Effector memory CD8-positive, alpha-beta T cell (primary cell): Measurements from ENCODE around the gene XRRA1.

ENCODE experiments used
- ATAC-seq: fragments of 150-1000 bp; cut with Tn5 transposase; replicated peaks from 2 replicates; pipeline ENCODE4 v1.10.0; 2021; ENCODE audit warnings: mild to moderate bottlenecking, moderate library complexity
- DNase-seq, 3 experiments: peaks; one replicate each; pipeline ENCODE4 v3.0.0; 2021
- H3K27ac Mint-ChIP-seq, 2 donors: one replicate each; pipeline ENCODE4 v1.8.0; 2022; ENCODE audit warnings: mild to moderate bottlenecking in 2 of 2, mixed read lengths in 2 of 2, moderate library complexity in 2 of 2
- H3K27me3 Mint-ChIP-seq, 2 donors: one replicate each; pipeline ENCODE4 v1.8.0; 2022; ENCODE audit warnings: mixed read lengths in 2 of 2
- H3K36me3 Mint-ChIP-seq: one replicate; pipeline ENCODE4 v1.8.0; 2022; ENCODE audit warnings: mild to moderate bottlenecking, moderate library complexity, mixed read lengths; ENCODE audit not compliant: insufficient read depth
- H3K4me1 Mint-ChIP-seq, 2 donors: one replicate each; pipeline ENCODE4 v1.8.0; 2022; ENCODE audit warnings: low read depth in 2 of 2, mixed read lengths in 2 of 2
- H3K4me3 Mint-ChIP-seq, 2 donors: one replicate each; pipeline ENCODE4 v1.8.0; 2022; ENCODE audit warnings: mild to moderate bottlenecking in 2 of 2, mixed read lengths in 2 of 2, moderate library complexity in 2 of 2
- H3K9me3 Mint-ChIP-seq, 2 donors: one replicate each; pipeline ENCODE4 v1.8.0; 2022; ENCODE audit warnings: mixed read lengths in 2 of 2

XRRA1 gene

DNA sequence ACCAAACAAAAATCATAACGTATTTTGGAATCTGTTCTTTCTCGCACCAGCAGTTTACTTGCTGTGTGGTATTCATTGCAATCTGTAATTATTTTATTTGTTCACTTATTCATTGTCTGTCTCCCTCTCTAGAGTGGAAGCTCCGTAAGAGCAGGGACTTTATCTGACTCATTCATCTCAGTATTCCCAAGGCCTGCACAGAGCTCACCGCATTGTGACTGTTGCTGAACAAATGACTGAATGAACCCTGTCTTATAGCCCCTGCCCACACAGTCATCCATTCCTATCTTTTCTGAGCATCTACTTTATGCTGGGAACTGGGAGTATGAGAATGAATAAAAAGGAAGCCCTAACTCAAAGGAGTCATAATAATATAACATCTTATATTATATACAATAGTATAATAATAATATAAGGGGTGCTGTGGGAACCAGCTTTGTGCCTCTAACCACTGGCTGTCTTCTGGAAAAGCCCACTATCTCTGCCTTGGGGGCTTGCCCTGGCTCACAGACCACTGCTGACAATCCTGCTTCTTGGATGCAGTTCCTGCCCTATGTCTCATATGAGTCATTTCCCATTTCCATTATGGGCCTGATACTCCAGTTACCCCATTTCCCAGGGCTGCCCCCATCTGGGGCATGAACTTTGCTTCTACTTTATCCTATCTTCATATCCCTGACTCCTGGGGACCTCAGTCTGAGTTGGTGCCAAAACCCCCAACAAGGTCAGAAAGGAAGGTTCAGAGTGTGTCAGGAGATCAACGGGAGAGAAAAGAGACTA is 11.0 kb downstream of the XRRA1 start:
- Mint-ChIP-seq H3K27ac (no peak overlapping the region), H3K4me3 (no peak overlapping the region), H3K27me3 (no peaks in the 10 kb centered on the region), H3K4me1 (peaks cover 0 to 4% of the 10 kb centered on the region in 2 donors), H3K9me3 (no peaks in the 10 kb centered on the region), H3K36me3 (peaks cover 14% of the 10 kb centered on the region)
- DNase-seq, result no peak
- ATAC-seq, result no peak

DNA sequence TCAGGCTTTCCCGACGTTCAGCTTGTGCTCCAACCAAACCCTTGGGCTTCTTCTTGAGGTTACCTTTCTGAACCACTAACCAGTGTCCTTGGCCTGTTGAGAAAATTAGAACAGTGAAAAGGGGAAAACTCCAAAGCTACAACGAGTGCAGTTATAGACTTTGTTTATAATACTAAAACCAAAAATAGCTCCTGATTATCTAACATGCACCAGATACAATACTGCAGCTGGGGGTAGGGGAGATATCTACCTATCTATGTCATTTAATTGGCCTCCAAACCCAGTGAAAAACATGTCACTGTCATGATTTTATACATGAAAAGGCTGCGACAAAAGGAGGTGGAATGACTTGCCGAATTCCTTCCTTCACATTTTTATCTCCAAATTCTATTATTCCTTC is 11.9 kb downstream of the XRRA1 start:
- DNase-seq (no peak), ATAC-seq (no peak)
- Mint-ChIP-seq H3K36me3 (peaks cover 12% of the 10 kb centered on the region), H3K4me3 (no peak overlapping the region), H3K4me1 (peaks cover 2 to 8% of the 10 kb centered on the region in 2 donors), H3K27me3 (no peaks in the 10 kb centered on the region), H3K9me3 (no peaks in the 10 kb centered on the region), H3K27ac (no peak overlapping the region)

DNA sequence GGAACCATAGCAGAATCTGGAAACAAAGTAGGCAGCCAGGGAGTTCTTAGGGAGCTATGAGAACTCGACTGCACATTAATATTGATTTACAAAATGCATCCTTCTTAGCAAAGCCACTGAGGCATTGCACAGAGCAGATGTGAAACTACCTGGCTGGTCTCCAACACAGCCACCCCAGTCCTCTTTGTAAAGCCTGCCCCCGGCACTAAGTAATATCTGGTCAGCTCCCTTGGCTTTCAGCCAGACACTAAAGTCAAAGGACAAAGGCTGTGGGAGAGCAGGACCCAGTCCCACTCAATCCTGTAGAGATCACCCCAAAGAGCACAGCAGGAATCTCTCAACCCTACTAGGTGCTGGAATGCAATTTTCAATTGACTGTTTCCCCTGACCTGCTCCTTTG is 12.8 kb downstream of the XRRA1 start:
- H3K4me3 Mint-ChIP-seq, result no peak overlapping the region
- H3K9me3 Mint-ChIP-seq, result no peaks in the 10 kb centered on the region
- ATAC-seq (no peak), DNase-seq (no peak)
- peaks cover 2 to 3% of the 10 kb centered on the region in 2 donors for H3K4me1 Mint-ChIP-seq
- H3K36me3 Mint-ChIP-seq, result peaks cover 12% of the 10 kb centered on the region
- H3K27me3 Mint-ChIP-seq, result no peaks in the 10 kb centered on the region
- H3K27ac Mint-ChIP-seq, result no peak overlapping the region

DNA sequence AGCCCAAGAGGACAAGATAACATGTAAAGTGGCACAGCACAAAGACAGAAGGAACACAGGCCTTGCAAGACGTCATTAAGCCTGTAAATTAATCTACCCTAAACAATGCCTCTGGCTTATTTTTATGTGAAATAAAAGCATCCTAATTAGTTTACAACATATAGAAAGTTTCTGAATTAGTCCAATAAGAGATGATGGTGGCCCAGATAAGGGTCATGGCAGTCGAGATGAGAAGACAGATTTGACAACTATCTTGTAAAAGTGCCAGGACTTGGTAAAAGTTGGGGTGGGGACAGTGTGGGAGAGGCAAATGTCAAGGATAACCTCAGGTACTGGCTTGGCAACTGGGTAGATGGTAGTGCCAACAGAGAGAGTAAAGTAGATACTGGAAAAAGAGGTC is 13.6 kb downstream of the XRRA1 start:
- Mint-ChIP-seq H3K36me3 (peaks cover 12% of the 10 kb centered on the region), H3K4me3 (no peak overlapping the region), H3K27ac (no peak overlapping the region), H3K9me3 (no peaks in the 10 kb centered on the region), H3K4me1 (peaks cover 2 to 3% of the 10 kb centered on the region in 2 donors), H3K27me3 (no peaks in the 10 kb centered on the region)
- ATAC-seq, result no peak
- DNase-seq, result no peak

DNA sequence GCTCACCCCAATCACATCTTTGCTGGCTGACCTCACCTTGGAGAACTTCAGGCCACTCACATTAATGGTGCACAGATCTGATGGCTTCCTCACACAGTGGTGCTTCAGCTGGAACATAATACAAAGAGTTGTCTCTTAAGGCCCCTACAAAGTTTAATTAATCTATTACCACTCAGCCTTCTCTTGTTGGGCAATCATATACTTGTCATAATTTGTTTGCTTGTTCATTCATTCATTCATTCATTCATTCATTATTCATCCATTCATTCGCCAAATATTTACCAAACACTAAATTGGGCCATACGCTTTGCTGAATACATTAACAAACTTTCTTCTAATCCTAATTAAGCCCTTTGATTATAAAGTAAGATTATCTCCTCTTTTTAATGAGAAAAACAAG is 15.1 kb downstream of the XRRA1 start:
- peaks cover 2 to 3% of the 10 kb centered on the region in 2 donors for H3K4me1 Mint-ChIP-seq
- no peak for ATAC-seq
- DNase-seq, result no peak
- no peaks in the 10 kb centered on the region for H3K9me3 Mint-ChIP-seq
- no peaks in the 10 kb centered on the region for H3K27me3 Mint-ChIP-seq
- H3K36me3 Mint-ChIP-seq, result peaks cover 12% of the 10 kb centered on the region
- no peak overlapping the region for H3K27ac Mint-ChIP-seq
- no peak overlapping the region for H3K4me3 Mint-ChIP-seq

DNA sequence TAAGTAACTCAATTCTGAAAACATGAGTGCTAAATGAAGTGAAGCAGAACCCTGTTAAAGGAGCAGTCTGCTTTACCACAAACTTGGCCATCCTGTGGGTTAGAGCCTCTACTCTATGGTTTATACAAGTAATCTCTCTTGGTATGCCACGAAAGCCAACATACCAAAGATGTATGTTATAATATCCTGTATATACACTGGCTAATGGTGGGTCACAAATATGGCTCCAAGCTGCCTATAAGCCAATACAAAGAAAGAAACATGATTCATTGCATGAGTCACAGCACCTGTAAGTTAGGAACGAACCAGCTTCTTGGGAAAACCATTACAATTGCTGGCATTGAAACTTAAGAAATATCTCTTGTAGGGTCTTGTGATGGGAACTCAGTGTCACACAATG is 16.1 kb downstream of the XRRA1 start:
- no peak for ATAC-seq
- Mint-ChIP-seq H3K9me3 (no peaks in the 10 kb centered on the region), H3K27me3 (no peaks in the 10 kb centered on the region), H3K27ac (peak overlapping the region in 1 of 2 donors; percentile 45), H3K4me1 (peaks cover 2 to 3% of the 10 kb centered on the region in 2 donors), H3K4me3 (no peak overlapping the region), H3K36me3 (peaks cover 12% of the 10 kb centered on the region)
- DNase-seq, result no peak

DNA sequence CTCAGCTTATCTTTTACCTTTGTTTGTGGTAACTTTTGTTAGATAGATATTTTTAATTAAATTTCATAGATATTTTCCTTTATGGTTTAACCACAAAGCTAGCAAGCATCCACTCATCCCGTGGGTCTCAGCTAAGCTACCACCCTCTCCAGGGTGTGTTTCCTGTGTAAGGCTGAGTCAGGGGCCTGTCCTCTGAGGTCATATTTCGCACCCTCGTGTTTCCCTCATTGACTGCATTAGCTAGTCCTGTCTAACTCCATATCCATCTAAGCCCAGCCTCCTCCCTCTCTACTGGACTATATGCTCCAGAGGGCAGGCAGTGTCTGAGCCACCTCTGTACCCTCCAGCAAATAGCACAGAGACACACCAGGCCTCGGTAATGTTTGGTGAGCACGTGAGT is 16.7 kb downstream of the XRRA1 start:
- H3K4me1 Mint-ChIP-seq, result peaks cover 2 to 3% of the 10 kb centered on the region in 2 donors
- H3K4me3 Mint-ChIP-seq, result no peak overlapping the region
- no peak for DNase-seq
- no peaks in the 10 kb centered on the region for H3K27me3 Mint-ChIP-seq
- ATAC-seq, result peak; percentile 21
- peaks cover 12% of the 10 kb centered on the region for H3K36me3 Mint-ChIP-seq
- peak overlapping the region in 1 of 2 donors; percentile 45 for H3K27ac Mint-ChIP-seq
- no peaks in the 10 kb centered on the region for H3K9me3 Mint-ChIP-seq

DNA sequence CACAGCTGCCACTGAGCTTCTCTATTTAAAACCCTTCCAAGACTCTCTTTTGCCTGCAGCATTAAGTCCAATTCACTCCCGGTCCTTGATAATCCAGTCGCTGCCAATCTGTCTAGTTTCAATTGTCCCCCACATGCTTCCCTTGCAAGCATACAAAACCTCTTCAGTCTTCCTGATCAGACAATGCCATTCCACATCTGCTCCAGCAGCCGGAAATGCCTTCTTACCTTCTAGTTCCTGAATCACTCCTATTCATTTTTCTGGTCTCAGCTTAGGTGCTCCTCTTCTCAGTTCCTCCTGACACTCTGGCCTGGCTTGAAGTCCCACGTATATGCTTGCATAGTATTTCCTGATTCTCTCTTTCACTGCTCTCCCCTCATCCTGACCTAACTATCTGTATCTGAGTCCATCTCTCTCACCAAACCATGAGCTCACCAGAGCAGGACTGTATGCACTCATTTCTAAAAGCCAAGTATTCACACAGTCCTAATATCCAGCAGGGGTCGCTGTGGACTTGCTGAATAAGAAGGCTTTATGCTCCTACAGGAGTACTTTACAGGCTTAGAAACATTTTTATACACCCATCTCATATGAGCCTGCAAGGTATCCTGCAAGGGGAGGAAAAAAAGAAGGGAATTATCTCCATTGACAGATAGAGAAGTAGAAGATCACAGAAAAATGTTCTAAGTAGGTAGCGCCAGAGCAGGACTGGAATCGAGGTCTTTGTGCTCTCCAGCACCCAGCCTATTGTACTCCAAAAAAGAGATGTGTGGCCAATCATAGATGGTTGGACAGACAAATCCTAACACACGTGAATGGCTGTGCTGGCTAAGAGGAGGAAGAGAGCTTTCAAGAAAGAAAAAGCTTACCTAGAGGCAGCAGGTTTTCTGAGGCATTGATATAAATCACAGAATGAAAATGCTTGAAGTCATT is 19.2 kb downstream of the XRRA1 start:
- H3K27me3 Mint-ChIP-seq, result no peaks in the 10 kb centered on the region
- no peak overlapping the region for H3K27ac Mint-ChIP-seq
- H3K9me3 Mint-ChIP-seq, result no peaks in the 10 kb centered on the region
- DNase-seq (peak; percentile 57 to 66 (median 60)), ATAC-seq (peak; percentile 88)
- peaks cover 3% of the 10 kb centered on the region for H3K36me3 Mint-ChIP-seq
- H3K4me1 Mint-ChIP-seq, result peaks cover 2 to 3% of the 10 kb centered on the region in 2 donors
- H3K4me3 Mint-ChIP-seq, result no peak overlapping the region

DNA sequence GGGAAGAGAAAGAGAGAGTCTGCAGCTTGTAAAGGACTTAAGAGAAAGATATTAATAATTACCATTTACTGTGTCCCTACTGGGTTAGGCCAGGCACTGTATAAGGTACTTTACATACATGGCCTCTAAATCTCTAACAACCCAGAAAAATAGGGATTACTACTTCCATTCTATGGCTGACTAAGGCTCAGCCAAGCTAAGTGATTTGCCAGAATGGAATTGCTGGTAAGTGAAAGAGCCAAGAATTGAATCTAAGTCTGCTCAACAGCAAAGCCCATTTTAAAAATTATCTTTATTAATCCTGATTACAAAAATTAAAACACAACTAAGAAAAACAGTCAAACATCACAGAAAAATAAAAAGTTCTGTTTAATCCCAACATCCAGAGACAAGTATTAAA is 21.4 kb downstream of the XRRA1 start:
- peak overlapping the region in 1 of 2 donors; percentile 57 for H3K27ac Mint-ChIP-seq
- H3K27me3 Mint-ChIP-seq, result no peaks in the 10 kb centered on the region
- no peak for ATAC-seq
- no peaks in the 10 kb centered on the region for H3K9me3 Mint-ChIP-seq
- H3K4me3 Mint-ChIP-seq, result no peak overlapping the region
- DNase-seq, result no peak
- H3K4me1 Mint-ChIP-seq, result peaks cover 2 to 3% of the 10 kb centered on the region in 2 donors
- no peaks in the 10 kb centered on the region for H3K36me3 Mint-ChIP-seq

DNA sequence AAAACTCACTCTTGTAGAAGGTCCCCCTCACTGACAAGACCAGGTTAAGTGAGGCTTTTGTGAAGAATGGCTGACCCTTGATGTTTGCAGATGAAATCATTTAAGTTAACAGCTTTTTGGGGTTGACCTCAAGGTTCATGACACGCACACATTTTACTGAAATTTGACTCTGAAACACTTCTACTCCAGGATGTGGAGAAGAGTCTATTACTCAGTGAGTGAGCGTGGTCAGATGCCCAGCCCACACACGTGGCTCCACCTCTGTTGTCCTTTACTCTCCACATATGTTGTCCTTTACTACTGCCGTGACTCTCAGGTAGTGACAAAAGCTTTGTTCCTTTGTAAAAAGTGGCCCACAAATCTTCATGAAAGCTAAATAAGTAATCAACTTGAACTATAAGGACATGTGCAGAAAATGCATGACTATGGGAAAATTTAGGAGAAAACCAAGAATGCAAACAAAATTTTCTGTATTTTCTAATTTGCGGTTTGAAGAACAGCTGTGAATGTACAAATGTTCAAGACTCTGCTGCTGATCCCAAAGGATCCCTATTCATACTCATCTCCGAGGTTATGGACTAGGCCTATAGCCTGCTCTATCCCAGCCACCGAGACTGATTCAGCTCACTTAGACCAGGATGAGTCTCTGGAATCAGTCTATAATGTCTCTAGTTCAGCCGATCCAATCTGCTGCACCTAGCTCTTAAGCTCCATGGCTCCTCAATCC is 22.4 kb downstream of the XRRA1 start:
- Mint-ChIP-seq H3K27me3 (no peaks in the 10 kb centered on the region), H3K9me3 (no peaks in the 10 kb centered on the region), H3K4me3 (no peak overlapping the region), H3K27ac (peak overlapping the region in 1 of 2 donors; percentile 57), H3K36me3 (no peaks in the 10 kb centered on the region), H3K4me1 (no peaks in the 10 kb centered on the region)
- ATAC-seq, result no peak
- no peak for DNase-seq

DNA sequence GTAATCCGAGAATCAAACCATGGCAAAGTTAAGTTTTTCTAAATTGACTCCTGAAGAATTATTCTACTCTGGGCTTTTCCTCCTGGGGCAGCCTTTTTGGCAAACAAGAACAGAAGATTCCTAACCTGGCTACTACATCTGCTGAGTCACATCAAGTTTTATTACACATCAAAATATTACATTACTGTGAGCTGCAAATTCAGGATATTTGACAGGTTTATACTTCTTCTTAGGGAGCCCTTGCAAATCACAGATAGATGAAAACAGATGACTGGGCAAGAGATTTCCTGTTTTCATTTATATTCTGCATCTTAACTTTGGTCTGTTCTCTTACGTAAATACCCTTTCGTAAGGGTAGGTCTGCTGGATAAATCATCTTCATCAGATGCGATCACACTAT is 23.6 kb downstream of the XRRA1 start:
- DNase-seq (no peak), ATAC-seq (no peak)
- no peaks in the 10 kb centered on the region for H3K4me1 Mint-ChIP-seq
- H3K36me3 Mint-ChIP-seq, result no peaks in the 10 kb centered on the region
- H3K27ac Mint-ChIP-seq, result no peak overlapping the region
- H3K4me3 Mint-ChIP-seq, result no peak overlapping the region
- H3K27me3 Mint-ChIP-seq, result no peaks in the 10 kb centered on the region
- no peaks in the 10 kb centered on the region for H3K9me3 Mint-ChIP-seq

DNA sequence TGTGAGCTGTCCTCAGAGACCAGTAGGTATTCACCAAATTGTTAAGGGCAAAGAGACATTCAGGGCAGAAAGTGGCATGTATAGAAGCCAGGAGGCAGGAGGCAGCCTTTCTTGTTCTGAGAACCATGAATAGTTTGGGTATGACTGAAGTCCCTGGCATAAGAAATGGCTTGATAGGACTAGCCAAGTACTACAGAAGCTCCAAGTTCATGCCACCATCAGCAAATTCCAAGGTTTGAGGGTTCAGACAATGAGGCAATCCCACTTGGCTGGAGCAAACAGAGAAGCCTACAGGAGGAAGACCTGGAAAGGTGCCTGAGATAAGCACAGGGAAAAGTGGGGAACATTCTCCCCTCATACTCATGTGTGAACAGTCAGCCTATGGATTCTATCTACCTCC is 25.8 kb downstream of the XRRA1 start:
- H3K36me3 Mint-ChIP-seq, result no peaks in the 10 kb centered on the region
- ATAC-seq, result no peak
- no peak overlapping the region for H3K4me3 Mint-ChIP-seq
- no peak overlapping the region for H3K27ac Mint-ChIP-seq
- DNase-seq, result no peak
- H3K9me3 Mint-ChIP-seq, result no peaks in the 10 kb centered on the region
- no peaks in the 10 kb centered on the region for H3K4me1 Mint-ChIP-seq
- H3K27me3 Mint-ChIP-seq, result no peaks in the 10 kb centered on the region

DNA sequence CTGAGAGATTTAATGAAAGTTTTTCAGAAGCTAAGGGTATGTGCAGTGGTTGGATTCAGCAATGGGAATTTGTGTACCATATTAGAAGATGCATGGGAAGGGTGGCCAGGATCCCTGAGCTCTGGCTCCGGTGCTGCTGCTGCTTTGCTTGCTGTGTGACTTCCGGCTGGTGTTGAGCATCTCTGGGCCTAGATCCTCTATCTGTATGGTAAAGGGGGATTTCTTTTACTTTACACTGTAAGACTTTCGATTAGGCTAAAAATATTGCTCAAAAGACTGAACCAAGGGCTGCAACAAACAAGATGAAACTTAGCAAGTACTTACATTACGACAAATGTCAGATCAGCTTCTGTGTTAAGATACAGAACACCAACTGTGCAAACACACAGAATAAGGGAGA is 39.1 kb downstream of the XRRA1 start:
- Mint-ChIP-seq H3K27me3 (no peaks in the 10 kb centered on the region), H3K4me1 (peaks cover 0 to 7% of the 10 kb centered on the region in 2 donors), H3K4me3 (no peak overlapping the region), H3K9me3 (no peaks in the 10 kb centered on the region), H3K27ac (peak overlapping the region in 1 of 2 donors; percentile 4), H3K36me3 (peaks cover 7% of the 10 kb centered on the region)
- DNase-seq (no peak), ATAC-seq (no peak)
